ENCODE data around the gene KIAA0408. TPM values are rescaled to one million over a fixed set of nuclear protein-coding genes. Genes with fewer than 3 reads are reported as not detected.

The KIAA0408 gene
- 0.09 TPM in 1 of 2 replicates, not detected in the other for total RNA-seq (2014; rRNA removed; shearing (Covaris generic))
- not detected in 2 replicates for polyA plus RNA-seq (2014; cell fraction: nucleus; rRNA removed)

GRCh38 chr6:127459231-127459641 lies at the start of gene KIAA0408:
Gene KIAA0408 (minus strand): TSS chr6:127459389. CDS start chr6:127453981, 5,408 bp downstream.
- DNase-seq (ENCODE audit: extremely low read depth, low read depth), result peak; percentile 16

DNA sequence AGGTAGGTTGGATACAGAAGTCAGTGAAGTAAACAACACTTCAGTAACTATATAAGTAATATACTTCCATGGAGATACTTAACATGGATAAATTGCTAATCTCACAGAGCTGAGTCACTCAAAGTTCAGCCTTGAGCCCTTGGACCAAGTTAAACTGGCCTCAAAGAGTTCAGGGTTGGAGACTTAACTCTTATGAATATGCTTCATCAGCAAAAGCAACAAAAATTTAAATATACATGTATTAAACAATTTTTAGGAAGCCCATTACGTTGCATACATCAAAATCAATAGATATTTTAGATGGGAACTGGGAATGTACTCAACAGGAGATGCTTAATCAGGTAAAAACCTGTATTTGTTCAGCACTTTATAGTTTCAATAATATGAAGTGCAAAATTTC lies 47.7 kb upstream of the KIAA0408 start:
- no peak for DNase-seq (ENCODE audit: extremely low read depth, low read depth)

- no peak for DNase-seq (ENCODE audit: extremely low read depth, low read depth)
Measured at GRCh38 chr6:127503022-127503421, 43.8 kb upstream of the KIAA0408 start.

DNA sequence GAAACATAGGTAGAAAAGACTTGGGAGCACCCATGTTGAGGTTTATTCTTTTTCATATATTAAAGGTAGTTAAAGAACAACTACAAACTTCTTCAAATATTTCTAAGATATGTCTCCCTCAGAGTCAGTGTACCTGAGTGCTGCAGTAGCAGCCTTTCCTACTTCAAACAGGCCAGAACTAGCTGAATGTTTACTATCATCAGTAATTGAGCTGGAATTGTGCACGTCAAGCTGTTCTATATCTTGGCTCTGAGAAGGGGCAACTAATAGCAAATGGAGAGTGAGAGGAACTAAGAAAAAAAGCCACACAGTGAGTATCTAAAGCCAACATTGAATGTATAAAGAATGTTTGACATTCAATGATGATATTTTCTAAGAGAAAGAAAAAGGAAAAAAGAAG lies 38.2 kb upstream of the KIAA0408 start:
- no peak for DNase-seq (ENCODE audit: extremely low read depth, low read depth)

GRCh38 chr6:127496471-127496870 lies 37.3 kb upstream of the KIAA0408 start:
- no peak for DNase-seq (ENCODE audit: extremely low read depth, low read depth)

DNA sequence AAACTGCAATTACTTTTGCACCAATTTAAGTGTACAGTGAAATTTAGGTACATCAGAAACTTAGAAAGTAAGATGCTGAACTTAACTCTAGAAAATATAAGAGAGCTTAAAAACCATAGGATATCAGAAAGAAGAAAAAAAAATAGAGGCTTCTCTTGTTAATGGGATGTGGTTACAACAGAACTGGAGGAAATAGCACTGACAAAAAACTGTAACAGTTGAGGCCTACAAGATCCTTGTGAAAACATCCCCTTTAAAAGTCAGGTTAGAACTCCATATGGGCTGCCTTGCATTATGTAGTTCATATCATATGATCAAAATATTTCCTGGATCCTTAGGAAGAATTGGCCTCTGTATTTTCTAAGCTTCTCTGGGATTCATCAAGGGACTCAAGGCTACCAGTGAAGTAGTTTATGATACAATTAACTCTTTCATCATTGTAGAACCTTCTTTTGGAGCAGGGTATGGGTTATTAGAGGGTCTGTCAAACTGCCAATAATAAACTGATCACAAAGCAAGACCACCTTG lies 35.1 kb upstream of the KIAA0408 start:
- DNase-seq (ENCODE audit: extremely low read depth, low read depth), result no peak

DNA sequence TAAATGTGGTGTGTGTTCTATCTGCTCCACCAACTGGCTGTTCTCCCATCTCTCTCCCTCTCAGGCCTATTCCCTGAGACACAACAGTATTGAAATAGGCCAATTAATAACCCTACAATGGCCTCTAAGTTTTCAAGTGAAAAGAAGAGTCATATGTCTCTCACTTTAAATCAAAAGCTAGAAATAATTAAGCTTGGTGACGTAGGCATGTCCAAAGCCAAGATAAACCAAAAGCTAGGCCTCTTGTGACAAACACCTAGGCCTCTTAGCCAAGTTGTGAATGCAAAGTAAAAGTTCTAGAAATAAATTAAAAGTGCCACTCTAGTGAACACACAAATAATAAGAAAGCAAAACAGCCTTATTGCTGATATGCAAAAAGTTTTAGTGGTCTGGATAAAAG lies 30.1 kb upstream of the KIAA0408 start:
- DNase-seq (ENCODE audit: extremely low read depth, low read depth), result no peak

- DNase-seq (ENCODE audit: extremely low read depth, low read depth), result no peak
Measured at GRCh38 chr6:127486934-127487333, 27.7 kb upstream of the KIAA0408 start.

DNA sequence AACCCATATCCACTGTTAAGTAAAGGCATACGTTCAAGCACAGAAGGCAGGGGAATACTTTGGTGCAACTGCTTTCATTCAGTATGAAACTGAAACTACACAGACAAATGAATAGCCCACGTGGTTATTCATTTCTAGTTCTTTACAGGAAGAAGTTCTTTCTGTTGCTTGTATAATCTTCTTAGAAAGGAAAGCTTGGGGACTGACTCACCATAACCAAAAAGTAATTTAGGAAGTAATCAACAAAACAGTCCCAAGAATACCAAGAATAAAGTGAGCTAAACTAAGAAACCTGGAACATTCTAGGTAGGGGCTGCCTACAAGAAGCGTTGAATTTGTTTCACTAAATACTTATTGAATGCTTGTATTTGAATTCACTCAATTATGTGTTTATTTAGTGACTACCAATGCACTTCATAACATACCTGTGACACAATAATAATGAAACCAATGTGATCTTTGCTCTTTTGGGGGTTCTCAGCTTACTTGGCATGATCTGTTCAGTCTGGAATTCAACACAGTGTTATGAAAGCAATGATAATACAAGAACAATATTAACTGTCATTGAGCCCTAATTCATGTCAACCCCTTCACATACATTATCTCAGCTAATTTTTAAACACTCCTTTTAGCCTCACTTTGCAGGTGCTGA lies 25.1 kb upstream of the KIAA0408 start:
- DNase-seq (ENCODE audit: extremely low read depth, low read depth), result no peak

GRCh38 chr6:127483399-127484055 lies 24.3 kb upstream of the KIAA0408 start:
- DNase-seq (ENCODE audit: extremely low read depth, low read depth), result no peak

DNA sequence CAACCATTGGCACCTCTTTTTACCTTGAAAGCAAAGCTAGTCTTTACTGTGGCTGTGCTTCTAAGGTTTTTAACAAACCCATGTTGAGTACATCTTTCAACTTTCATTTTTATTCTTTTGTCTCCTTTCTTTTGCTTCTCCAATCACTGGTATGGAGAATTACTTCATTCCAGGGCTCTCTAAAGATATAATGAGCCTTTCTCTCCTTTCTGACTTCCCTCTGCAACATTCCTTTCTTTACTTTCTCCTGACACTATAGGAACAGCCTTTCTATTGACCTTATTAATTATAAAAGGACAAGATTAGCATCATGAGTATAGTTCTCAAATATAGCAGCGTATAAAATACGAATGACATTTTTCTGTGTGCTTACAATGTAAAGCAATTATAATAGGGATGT lies 23.1 kb upstream of the KIAA0408 start:
- no peak for DNase-seq (ENCODE audit: extremely low read depth, low read depth)

- DNase-seq (ENCODE audit: extremely low read depth, low read depth), result no peak
Measured at GRCh38 chr6:127481628-127482027, 22.4 kb upstream of the KIAA0408 start.

GRCh38 chr6:127481111-127481510 lies 21.9 kb upstream of the KIAA0408 start:
- no peak for DNase-seq (ENCODE audit: extremely low read depth, low read depth)

DNA sequence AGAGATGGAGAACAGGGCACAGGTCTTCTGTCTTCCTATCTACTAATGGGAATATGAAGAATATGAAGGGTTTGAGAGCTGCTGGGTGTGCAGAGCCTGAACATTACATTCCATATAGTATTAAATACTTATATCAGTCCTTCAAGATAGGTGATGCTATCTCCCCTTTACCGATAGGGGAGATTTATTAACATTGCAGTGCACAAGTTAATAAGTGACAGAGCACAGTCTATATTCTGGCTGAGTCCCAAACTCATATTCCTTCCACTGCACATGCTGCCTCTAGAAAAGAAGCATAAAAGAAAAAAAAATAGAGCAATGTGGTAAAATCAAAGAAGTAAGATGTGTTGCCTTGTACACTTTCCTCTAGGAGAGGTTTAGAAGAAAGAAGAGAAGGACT lies 18.5 kb upstream of the KIAA0408 start:
- no peak for DNase-seq (ENCODE audit: extremely low read depth, low read depth)

DNA sequence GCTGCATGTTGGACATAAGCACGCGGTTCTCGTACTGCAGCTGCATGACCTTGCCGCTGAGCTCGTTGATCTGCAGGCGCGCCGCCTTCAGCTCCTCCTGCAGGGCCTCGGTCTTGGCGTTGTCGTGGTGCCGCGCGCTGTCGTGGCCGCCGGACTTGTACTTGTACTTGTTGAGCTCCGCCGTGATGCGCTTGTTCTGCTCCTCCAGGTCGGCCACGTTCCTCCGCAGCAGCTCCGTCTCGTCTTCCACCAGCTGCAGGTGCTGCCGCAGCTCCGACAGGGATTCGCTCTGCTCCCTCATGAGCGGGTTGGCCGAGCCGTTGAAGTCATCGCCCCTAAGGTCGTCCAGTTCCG lies 16.6 kb upstream of the KIAA0408 start:
- no peak for DNase-seq (ENCODE audit: extremely low read depth, low read depth)

DNA sequence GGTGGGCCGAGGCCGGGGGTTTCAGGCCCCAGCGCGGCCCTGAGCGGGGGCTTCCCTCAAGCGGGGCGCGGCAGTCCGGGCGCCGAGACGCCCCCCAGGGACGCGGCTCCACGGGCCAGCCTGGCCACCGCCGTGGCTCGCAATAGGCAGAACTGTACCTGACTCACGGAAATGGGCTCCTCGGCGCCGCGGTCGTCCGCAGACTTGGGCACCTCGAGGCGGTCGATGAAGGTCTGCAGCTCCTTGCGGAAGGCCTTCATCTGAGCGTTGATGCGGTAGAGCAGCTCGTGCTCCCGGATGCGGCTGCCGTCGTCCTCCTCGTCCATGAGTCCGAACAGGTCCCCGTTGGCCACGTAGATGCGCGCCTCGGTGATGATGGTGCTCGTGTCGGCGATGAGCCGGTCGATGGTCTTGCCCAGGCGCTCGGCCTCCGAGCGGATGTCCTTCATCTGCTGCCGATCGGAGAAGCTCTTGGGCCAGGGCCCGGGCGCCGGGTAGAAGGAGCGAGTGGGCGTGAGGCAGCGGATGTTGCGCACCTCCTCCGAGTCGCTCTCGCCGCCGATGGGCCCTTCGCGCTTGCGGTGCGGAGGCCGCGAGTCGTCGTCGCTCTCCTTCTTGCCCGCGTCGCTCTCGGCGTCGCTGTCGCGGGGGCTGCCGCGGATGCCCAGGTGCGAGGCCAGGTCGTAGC lies 16.1 kb upstream of the KIAA0408 start:
- no peak for DNase-seq (ENCODE audit: extremely low read depth, low read depth)

GRCh38 chr6:127471379-127472255 lies 12.4 kb upstream of the KIAA0408 start:
- no peak for DNase-seq (ENCODE audit: extremely low read depth, low read depth)

DNA sequence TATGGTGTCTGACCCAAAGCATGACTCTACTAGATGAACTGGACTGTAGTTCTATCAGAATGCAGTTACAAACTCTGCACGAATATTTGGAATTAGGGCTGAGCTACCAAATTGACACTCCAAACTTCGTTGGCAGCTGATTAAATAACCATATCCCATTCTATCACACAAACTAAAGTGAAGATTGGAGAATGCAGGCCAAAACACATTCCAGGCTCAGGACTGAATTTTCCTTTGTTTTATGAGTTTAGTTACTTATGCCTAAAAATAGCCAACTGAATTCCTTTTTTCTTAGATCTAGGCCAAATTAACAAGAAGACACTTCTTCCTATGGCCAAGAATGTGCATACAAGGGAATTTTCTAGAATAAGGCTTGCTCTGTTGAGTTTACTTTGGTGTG lies 9.7 kb upstream of the KIAA0408 start:
- no peak for DNase-seq (ENCODE audit: extremely low read depth, low read depth)

- no peak for DNase-seq (ENCODE audit: extremely low read depth, low read depth)
Measured at GRCh38 chr6:127466416-127466815, 7.2 kb upstream of the KIAA0408 start.

- DNase-seq (ENCODE audit: extremely low read depth, low read depth), result peak; percentile 30
Measured at GRCh38 chr6:127464881-127465459, 5.8 kb upstream of the KIAA0408 start.
